Osteocyte (in vitro differentiated cells): Measurements from ENCODE around the gene RBMS1. TPM values are rescaled to one million over a fixed set of nuclear protein-coding genes. Genes with fewer than 3 reads are reported as not detected.
A peak's percentile ranks its signal among the peaks of the same experiment; 100 is the strongest.

Source experiments
- DNase-seq: peaks from one replicate; pipeline ENCODE4 v3.0.0; 2021; ENCODE audit warnings: mixed read lengths; ENCODE audit not compliant: unreplicated experiment; ENCODE audit errors: extremely low spot score
- H3K27ac Mint-ChIP-seq: one replicate; pipeline ENCODE4 v1.8.0; 2021; ENCODE audit warnings: mild to moderate bottlenecking, mixed read lengths; ENCODE audit not compliant: unreplicated experiment
- H3K27me3 Mint-ChIP-seq: one replicate; pipeline ENCODE4 v1.8.0; 2021; ENCODE audit warnings: mixed read lengths; ENCODE audit not compliant: unreplicated experiment
- H3K36me3 Mint-ChIP-seq: one replicate; pipeline ENCODE4 v1.8.0; 2021; ENCODE audit warnings: mixed read lengths; ENCODE audit not compliant: unreplicated experiment
- H3K4me1 Mint-ChIP-seq: one replicate; pipeline ENCODE4 v1.8.0; 2021; ENCODE audit warnings: mixed read lengths; ENCODE audit not compliant: unreplicated experiment
- H3K4me3 Mint-ChIP-seq: one replicate; pipeline ENCODE4 v1.8.0; 2021; ENCODE audit warnings: mild to moderate bottlenecking, moderate library complexity, mixed read lengths; ENCODE audit not compliant: unreplicated experiment
- H3K9me3 Mint-ChIP-seq: one replicate; pipeline ENCODE4 v1.8.0; 2021; ENCODE audit warnings: mixed read lengths; ENCODE audit not compliant: unreplicated experiment
- total RNA-seq: library from RNA; stranded (reverse); gene quantifications from 2 replicates; pipeline ENCODE4 v1.2.1, GENCODE V29; 2021
- TF ChIP-seq, protein P1 (sequence below): fragments of 200-600 bp; sonication (generic); IDR thresholded peaks from 2 replicates; pipeline ENCODE4 v1.5.0; 2021; ENCODE audit warnings: antibody characterized with exemption, mild to moderate bottlenecking, moderate library complexity

RBMS1 gene
- total RNA-seq, 1 donor from 2014 or later, result 169 TPM

DNA sequence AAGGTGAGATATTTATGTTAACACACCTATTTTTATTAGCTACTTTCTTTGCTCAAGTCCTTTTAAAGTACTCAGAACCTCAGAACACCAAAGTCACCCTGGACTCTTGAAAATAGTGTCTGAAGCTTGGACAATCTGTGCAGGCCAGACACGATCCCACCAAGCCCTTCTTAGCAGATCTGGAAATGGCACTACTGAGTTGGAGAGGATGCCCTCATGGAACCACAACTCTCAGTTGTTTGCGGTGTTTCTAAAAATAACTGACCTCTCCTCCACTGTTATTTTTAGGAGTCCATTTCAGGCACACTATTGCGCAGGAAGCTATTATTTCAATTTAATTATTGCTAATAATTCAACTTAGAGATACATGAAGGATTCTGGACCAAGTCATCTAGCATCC, 190.1 kb downstream of the RBMS1 start:
- H3K4me3 Mint-ChIP-seq, result no peak overlapping the region
- no peaks in the 10 kb centered on the region for H3K27me3 Mint-ChIP-seq
- peaks cover 42% of the 10 kb centered on the region for H3K4me1 Mint-ChIP-seq
- no peak for DNase-seq
- no peaks in the 10 kb centered on the region for H3K9me3 Mint-ChIP-seq
- H3K27ac Mint-ChIP-seq, result peak overlapping the region; percentile 38
- TF ChIP-seq, protein P1, sequence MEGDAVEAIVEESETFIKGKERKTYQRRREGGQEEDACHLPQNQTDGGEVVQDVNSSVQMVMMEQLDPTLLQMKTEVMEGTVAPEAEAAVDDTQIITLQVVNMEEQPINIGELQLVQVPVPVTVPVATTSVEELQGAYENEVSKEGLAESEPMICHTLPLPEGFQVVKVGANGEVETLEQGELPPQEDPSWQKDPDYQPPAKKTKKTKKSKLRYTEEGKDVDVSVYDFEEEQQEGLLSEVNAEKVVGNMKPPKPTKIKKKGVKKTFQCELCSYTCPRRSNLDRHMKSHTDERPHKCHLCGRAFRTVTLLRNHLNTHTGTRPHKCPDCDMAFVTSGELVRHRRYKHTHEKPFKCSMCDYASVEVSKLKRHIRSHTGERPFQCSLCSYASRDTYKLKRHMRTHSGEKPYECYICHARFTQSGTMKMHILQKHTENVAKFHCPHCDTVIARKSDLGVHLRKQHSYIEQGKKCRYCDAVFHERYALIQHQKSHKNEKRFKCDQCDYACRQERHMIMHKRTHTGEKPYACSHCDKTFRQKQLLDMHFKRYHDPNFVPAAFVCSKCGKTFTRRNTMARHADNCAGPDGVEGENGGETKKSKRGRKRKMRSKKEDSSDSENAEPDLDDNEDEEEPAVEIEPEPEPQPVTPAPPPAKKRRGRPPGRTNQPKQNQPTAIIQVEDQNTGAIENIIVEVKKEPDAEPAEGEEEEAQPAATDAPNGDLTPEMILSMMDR, result no peak
- peaks cover 50% of the 10 kb centered on the region for H3K36me3 Mint-ChIP-seq

DNA sequence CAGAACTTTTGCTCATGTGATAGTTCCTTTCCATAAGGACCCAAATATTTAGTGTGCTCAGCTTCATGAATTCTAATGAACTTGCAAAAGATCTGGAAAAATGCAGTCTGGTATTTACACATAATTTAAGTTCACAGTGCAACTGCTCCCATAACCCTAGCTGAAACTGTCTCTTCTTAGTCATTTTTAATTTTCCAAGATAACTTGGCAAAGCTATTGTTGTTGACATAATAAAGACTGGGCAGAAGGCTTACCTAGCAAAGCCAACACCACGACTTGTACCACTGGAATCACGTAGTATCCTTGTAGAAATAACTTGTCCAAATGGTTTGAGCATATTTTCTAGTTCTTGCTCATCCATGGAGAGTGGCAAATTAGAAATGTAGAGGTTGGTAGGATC, 190.5 kb downstream of the RBMS1 start:
- Mint-ChIP-seq H3K27ac (peak overlapping the region; percentile 38), H3K4me1 (peaks cover 42% of the 10 kb centered on the region), H3K27me3 (no peaks in the 10 kb centered on the region), H3K4me3 (no peak overlapping the region), H3K36me3 (peaks cover 52% of the 10 kb centered on the region), H3K9me3 (no peaks in the 10 kb centered on the region)
- no peak for DNase-seq
- TF ChIP-seq, protein P1, result no peak

DNA sequence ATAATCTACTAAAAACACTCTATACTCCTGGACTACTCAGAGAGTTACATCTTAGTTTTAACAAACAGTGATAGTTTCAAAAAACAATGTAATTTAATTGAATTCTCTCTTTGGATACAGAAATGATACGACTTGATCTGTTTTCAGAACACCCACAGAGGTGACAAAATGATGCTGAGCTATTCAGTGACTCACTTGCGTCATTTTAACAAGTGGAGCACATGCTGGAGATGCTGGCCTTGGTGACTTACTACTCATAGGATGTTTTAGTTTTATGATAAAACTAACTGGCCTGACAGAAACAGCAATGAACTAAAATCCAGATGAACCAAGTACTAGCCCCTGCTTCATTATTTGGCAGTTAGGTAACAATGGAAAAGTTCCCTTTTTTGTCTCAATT, 192.2 kb downstream of the RBMS1 start:
- Mint-ChIP-seq H3K36me3 (peaks cover 60% of the 10 kb centered on the region), H3K27ac (no peak overlapping the region), H3K27me3 (no peaks in the 10 kb centered on the region), H3K4me1 (peaks cover 35% of the 10 kb centered on the region), H3K9me3 (no peaks in the 10 kb centered on the region), H3K4me3 (no peak overlapping the region)
- TF ChIP-seq, protein P1, result no peak
- no peak for DNase-seq

DNA sequence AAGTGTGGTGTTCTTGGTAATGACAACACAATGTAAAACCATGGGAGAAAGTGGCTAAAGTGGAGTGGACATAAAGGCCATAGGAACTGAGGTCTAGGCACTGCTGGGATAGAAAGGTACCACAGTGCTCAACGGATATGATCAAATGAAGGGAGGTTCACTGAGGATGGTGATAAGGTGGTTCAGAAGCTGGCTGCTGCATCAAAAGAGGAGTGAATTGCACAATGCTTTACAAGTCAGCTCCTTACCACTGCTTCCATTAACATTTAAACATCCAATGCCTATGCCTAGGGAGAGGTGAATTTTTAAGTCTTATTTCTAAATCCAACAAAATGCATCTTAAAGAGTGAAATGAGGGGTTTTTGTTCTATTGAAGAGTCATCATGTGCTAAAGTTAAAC, 193.4 kb downstream of the RBMS1 start:
- no peak for DNase-seq
- peaks cover 70% of the 10 kb centered on the region for H3K36me3 Mint-ChIP-seq
- peaks cover 42% of the 10 kb centered on the region for H3K4me1 Mint-ChIP-seq
- H3K27me3 Mint-ChIP-seq, result no peaks in the 10 kb centered on the region
- no peak overlapping the region for H3K4me3 Mint-ChIP-seq
- TF ChIP-seq, protein P1, result no peak
- no peak overlapping the region for H3K27ac Mint-ChIP-seq
- H3K9me3 Mint-ChIP-seq, result no peaks in the 10 kb centered on the region

DNA sequence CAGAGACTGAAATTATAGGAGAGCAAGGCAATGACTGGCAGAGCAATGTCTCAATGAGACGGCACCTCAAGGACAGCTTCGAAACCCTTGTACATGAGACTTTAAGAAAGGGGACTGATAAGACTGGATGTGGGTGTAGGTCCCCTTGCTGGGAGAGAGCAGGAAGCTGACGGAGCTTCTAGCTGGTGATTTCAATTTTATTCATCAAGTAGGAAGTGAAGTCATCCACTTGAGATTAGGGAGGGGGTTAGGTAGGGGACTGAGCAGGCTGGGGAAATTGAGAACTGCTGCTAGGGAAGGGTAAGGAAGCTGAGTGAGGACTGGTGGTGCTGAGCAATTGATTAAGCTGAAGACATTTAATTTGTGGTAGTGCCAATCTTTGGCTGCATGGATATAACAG, 194.1 kb downstream of the RBMS1 start:
- no peaks in the 10 kb centered on the region for H3K27me3 Mint-ChIP-seq
- H3K9me3 Mint-ChIP-seq, result no peaks in the 10 kb centered on the region
- no peak overlapping the region for H3K4me3 Mint-ChIP-seq
- TF ChIP-seq, protein P1, result no peak
- peaks cover 73% of the 10 kb centered on the region for H3K36me3 Mint-ChIP-seq
- peak overlapping the region; percentile 60 for H3K27ac Mint-ChIP-seq
- no peak for DNase-seq
- peaks cover 49% of the 10 kb centered on the region for H3K4me1 Mint-ChIP-seq
